Neuronal stem cell (in vitro differentiated cells): Measurements from ENCODE around the gene USP10.

ENCODE experiments used
- DNase-seq: peaks from one replicate; pipeline ENCODE4 v3.0.0-alpha.2; 2013; ENCODE audit warnings: low spot score
- H2AFZ ChIP-seq: one replicate; pipeline ENCODE4 v1.6.1; 2013; ENCODE audit warnings: mild to moderate bottlenecking, low read length, inconsistent platforms
- H2AK5ac ChIP-seq: 2 replicates; pipeline ENCODE4 v1.6.1; 2013; ENCODE audit warnings: low read depth, mild to moderate bottlenecking, inconsistent platforms, low read length, moderate library complexity, mixed read lengths
- H2BK120ac ChIP-seq: 2 replicates; pipeline ENCODE4 v1.6.1; 2013; ENCODE audit warnings: low read depth, mild to moderate bottlenecking, inconsistent platforms, low read length, moderate library complexity, mixed read lengths
- H2BK12ac ChIP-seq: one replicate; pipeline ENCODE4 v1.6.1; 2013; ENCODE audit warnings: low read length, inconsistent platforms
- H2BK15ac ChIP-seq: 2 replicates; pipeline ENCODE4 v1.6.1; 2013; ENCODE audit warnings: mild to moderate bottlenecking, low read length, inconsistent platforms, mixed read lengths
- H2BK5ac ChIP-seq: one replicate; pipeline ENCODE4 v1.6.1; 2013; ENCODE audit warnings: inconsistent platforms, mild to moderate bottlenecking, low read length, moderate library complexity
- H3K14ac ChIP-seq: one replicate; pipeline ENCODE4 v1.6.1; 2013; ENCODE audit warnings: low read length, inconsistent platforms
- H3K18ac ChIP-seq: 2 replicates; pipeline ENCODE4 v1.6.1; 2013; ENCODE audit warnings: low read length, inconsistent platforms
- H3K23ac ChIP-seq: 2 replicates; pipeline ENCODE4 v1.6.1; 2013; ENCODE audit warnings: low read depth, mild to moderate bottlenecking, mixed read lengths, low read length, inconsistent platforms; ENCODE audit not compliant: poor library complexity
- H3K27ac ChIP-seq: replicated peaks from 3 replicates; pipeline ENCODE4 v1.5.1; 2013; ENCODE audit warnings: low read length, inconsistent platforms
- H3K27me3 ChIP-seq, 3 experiments: 2 replicates each; pipeline ENCODE4 v1.6.1; 2013; ENCODE audit warnings: low read length in 3 of 3, mild to moderate bottlenecking in 2 of 3, inconsistent platforms in 1 of 3, low read depth in 1 of 3, mixed read lengths in 1 of 3, moderate library complexity in 1 of 3; ENCODE audit not compliant: control insufficient read depth in 3 of 3, insufficient read depth in 3 of 3
- H3K36me3 ChIP-seq, 2 donors: replicated peaks in 1 of 2; 2 replicates each; pipeline ENCODE4 v1.6.1; 2013; ENCODE audit warnings: low read length in 2 of 2; ENCODE audit not compliant: control insufficient read depth in 2 of 2, insufficient read depth in 2 of 2
- H3K4ac ChIP-seq: 2 replicates; pipeline ENCODE4 v1.6.1; 2013; ENCODE audit warnings: inconsistent platforms, mild to moderate bottlenecking, low read length, moderate library complexity
- H3K4me1 ChIP-seq, 2 donors: 1 replicate in 1 of 2; 2 replicates in 1 of 2; pipeline ENCODE4 v1.6.1; 2013; ENCODE audit warnings: low read length in 2 of 2, low read depth in 1 of 2; ENCODE audit not compliant: control insufficient read depth in 2 of 2, insufficient read depth in 1 of 2
- H3K4me2 ChIP-seq: one replicate; pipeline ENCODE4 v1.6.1; 2013; ENCODE audit warnings: mild to moderate bottlenecking, low read length, inconsistent platforms; ENCODE audit not compliant: insufficient read depth, poor library complexity, severe bottlenecking
- H3K4me3 ChIP-seq, 2 donors: 2 replicates each; pipeline ENCODE4 v1.5.1; 2013; ENCODE audit warnings: low read length in 2 of 2, mild to moderate bottlenecking in 2 of 2, inconsistent platforms in 1 of 2, moderate library complexity in 1 of 2
- H3K79me1 ChIP-seq: one replicate; pipeline ENCODE4 v1.6.1; 2013; ENCODE audit warnings: low read depth, mild to moderate bottlenecking, inconsistent platforms, low read length, moderate library complexity
- H3K9ac ChIP-seq: one replicate; pipeline ENCODE4 v1.6.1; 2013; ENCODE audit warnings: mild to moderate bottlenecking, low read depth, low read length, inconsistent platforms; ENCODE audit not compliant: poor library complexity
- H3K9me3 ChIP-seq, 2 donors: replicated peaks in 1 of 2; 2 replicates each; pipeline versions ENCODE3 to v1.6.1; 2013; ENCODE audit warnings: low read length in 2 of 2, mild to moderate bottlenecking in 2 of 2, inconsistent platforms in 1 of 2, low read depth in 1 of 2, mixed read lengths in 1 of 2, moderate library complexity in 1 of 2; ENCODE audit not compliant: control insufficient read depth in 2 of 2, insufficient read depth in 1 of 2
- H4K8ac ChIP-seq: one replicate; pipeline ENCODE4 v1.6.1; 2013; ENCODE audit warnings: low read depth, mild to moderate bottlenecking, inconsistent platforms, low read length, moderate library complexity
- H4K91ac ChIP-seq: one replicate; pipeline ENCODE4 v1.6.1; 2013; ENCODE audit warnings: low read length, low read depth, mild to moderate bottlenecking, inconsistent platforms; ENCODE audit not compliant: poor library complexity
- WGBS, 2 donors: extraction: QIAGEN DNeasy Blood & Tissue Kit; methylation state at CpG; one replicate each; pipeline ENCODE4 v1.1.7; 2013; ENCODE audit warnings: missing lambda C conversion rate in 2 of 2, mixed read lengths in 1 of 2; ENCODE audit not compliant: insufficient read length in 2 of 2, insufficient replicate concordance in 1 of 2; ENCODE audit errors: extremely low coverage in 2 of 2; 5-methylcytosine and 5-hydroxymethylcytosine counted together

Gene USP10

GRCh38 chr16:84753412-84754326 lies 53.9 kb downstream of the USP10 start:
- no peak overlapping the region for H2AFZ ChIP-seq
- H3K36me3 ChIP-seq: peaks cover 6 to 61% of the 10 kb centered on the region in 2 donors
- H2BK12ac ChIP-seq: no peak overlapping the region
- no peak overlapping the region for H4K91ac ChIP-seq
- H3K9ac ChIP-seq: no peak overlapping the region
- H3K79me1 ChIP-seq: peaks cover 9% of the 10 kb centered on the region
- H2AK5ac ChIP-seq: no peak overlapping the region
- no peak overlapping the region for H3K27ac ChIP-seq
- H3K4me1 ChIP-seq: peaks cover 5 to 8% of the 10 kb centered on the region in 2 donors
- DNase-seq: no peak
- H3K9me3 ChIP-seq: no peaks in the 10 kb centered on the region
- H3K18ac ChIP-seq: no peak overlapping the region
- WGBS, 2 donors: no CpG with 5 or more reads among the region's 14 CpGs
- H4K8ac ChIP-seq: no peak overlapping the region
- H3K14ac ChIP-seq: no peak overlapping the region
- H3K27me3 ChIP-seq: no peaks in the 10 kb centered on the region
- H2BK5ac ChIP-seq: no peak overlapping the region
- no peak overlapping the region for H2BK120ac ChIP-seq
- H2BK15ac ChIP-seq: no peak overlapping the region
- no peak overlapping the region for H3K23ac ChIP-seq
- no peak overlapping the region for H3K4me3 ChIP-seq
- H3K4ac ChIP-seq: no peak overlapping the region
- no peak overlapping the region for H3K4me2 ChIP-seq

- WGBS, 2 donors: no CpG with 5 or more reads among the region's 12 CpGs
- no peak overlapping the region for H2BK5ac ChIP-seq
Measured at GRCh38 chr16:84754353-84754856, 54.6 kb downstream of the USP10 start.

GRCh38 chr16:84754956-84755672 lies 55.3 kb downstream of the USP10 start:
- peaks cover 10 to 61% of the 10 kb centered on the region in 2 donors for H3K36me3 ChIP-seq
- no peak for DNase-seq
- H4K91ac ChIP-seq: no peak overlapping the region
- H3K4me1 ChIP-seq: peaks cover 5 to 8% of the 10 kb centered on the region in 2 donors
- no peak overlapping the region for H2AFZ ChIP-seq
- H2BK15ac ChIP-seq: no peak overlapping the region
- no peak overlapping the region for H3K4me2 ChIP-seq
- no peaks in the 10 kb centered on the region for H3K27me3 ChIP-seq
- H3K18ac ChIP-seq: no peak overlapping the region
- no peaks in the 10 kb centered on the region for H3K9me3 ChIP-seq
- no peak overlapping the region for H3K4ac ChIP-seq
- H2BK5ac ChIP-seq: no peak overlapping the region
- no peak overlapping the region for H3K27ac ChIP-seq
- peak overlapping the region; percentile 60 for H3K14ac ChIP-seq
- WGBS, 2 donors: no CpG with 5 or more reads among the region's 17 CpGs
- H2BK12ac ChIP-seq: no peak overlapping the region
- no peak overlapping the region for H4K8ac ChIP-seq
- H3K79me1 ChIP-seq: peaks cover 9% of the 10 kb centered on the region
- peak overlapping the region; percentile 34 for H2AK5ac ChIP-seq
- H3K23ac ChIP-seq: peak overlapping the region; percentile 78
- H3K9ac ChIP-seq: peak overlapping the region; percentile 54
- no peak overlapping the region for H2BK120ac ChIP-seq
- no peak overlapping the region for H3K4me3 ChIP-seq

More at GRCh38 chr16:84754353-84754856, 54.6 kb downstream of the USP10 start:
- Histone ChIP-seq H3K79me1 (peaks cover 9% of the 10 kb centered on the region), H2BK15ac (no peak overlapping the region), H3K4ac (no peak overlapping the region), H3K27me3 (no peaks in the 10 kb centered on the region), H2AK5ac (no peak overlapping the region), H3K4me2 (no peak overlapping the region), H2BK120ac (no peak overlapping the region), H3K4me1 (peaks cover 5 to 8% of the 10 kb centered on the region in 2 donors), H3K18ac (no peak overlapping the region), H3K27ac (no peak overlapping the region), H4K8ac (no peak overlapping the region), H3K36me3 (peaks cover 10 to 61% of the 10 kb centered on the region in 2 donors), H3K23ac (no peak overlapping the region), H2BK12ac (no peak overlapping the region), H3K9me3 (no peaks in the 10 kb centered on the region), H3K4me3 (no peak overlapping the region), H2AFZ (no peak overlapping the region), H4K91ac (no peak overlapping the region), H3K14ac (no peak overlapping the region), H3K9ac (no peak overlapping the region)
- peak; percentile 84 for DNase-seq

- Histone ChIP-seq H3K27me3 (no peaks in the 10 kb centered on the region), H3K4me1 (peaks cover 5 to 8% of the 10 kb centered on the region in 2 donors), H3K23ac (no peak overlapping the region), H3K27ac (no peak overlapping the region), H3K14ac (no peak overlapping the region), H2BK12ac (no peak overlapping the region), H3K4ac (no peak overlapping the region), H2BK120ac (no peak overlapping the region), H3K36me3 (peaks cover 18 to 61% of the 10 kb centered on the region in 2 donors), H2BK5ac (no peak overlapping the region), H4K8ac (no peak overlapping the region), H4K91ac (no peak overlapping the region), H3K9me3 (no peaks in the 10 kb centered on the region), H3K4me2 (no peak overlapping the region), H2BK15ac (no peak overlapping the region), H2AFZ (no peak overlapping the region), H3K9ac (no peak overlapping the region), H3K4me3 (no peak overlapping the region), H3K18ac (no peak overlapping the region), H2AK5ac (no peak overlapping the region), H3K79me1 (peaks cover 5% of the 10 kb centered on the region)
- no CpG with 5 or more reads among the region's 2 CpGs for WGBS, 2 donors
- DNase-seq: no peak
Measured at GRCh38 chr16:84756830-84757229, 57.0 kb downstream of the USP10 start.
